NCI-H128 (cell line): Measurements from ENCODE around the gene EML4.
"Not testable (repeated sequence)": the region's sequence is repeated elsewhere in the genome, so short reads cannot be mapped to it uniquely, and the experiment has no call there.

ENCODE experiments used
- DNase-seq: peaks from one replicate; lab custom pipeline; 2025; ENCODE audit not compliant: unreplicated experiment; lab: John Stamatoyannopoulos, UW

The EML4 gene

GRCh38 chr2:42171396-42171980 lies 2.3 kb downstream of the EML4 start:
- no peak for DNase-seq

- no peak for DNase-seq
Measured at GRCh38 chr2:42172020-42172419, 2.9 kb downstream of the EML4 start.

- no peak for DNase-seq
Measured at GRCh38 chr2:42172566-42172965, 3.4 kb downstream of the EML4 start.

DNA sequence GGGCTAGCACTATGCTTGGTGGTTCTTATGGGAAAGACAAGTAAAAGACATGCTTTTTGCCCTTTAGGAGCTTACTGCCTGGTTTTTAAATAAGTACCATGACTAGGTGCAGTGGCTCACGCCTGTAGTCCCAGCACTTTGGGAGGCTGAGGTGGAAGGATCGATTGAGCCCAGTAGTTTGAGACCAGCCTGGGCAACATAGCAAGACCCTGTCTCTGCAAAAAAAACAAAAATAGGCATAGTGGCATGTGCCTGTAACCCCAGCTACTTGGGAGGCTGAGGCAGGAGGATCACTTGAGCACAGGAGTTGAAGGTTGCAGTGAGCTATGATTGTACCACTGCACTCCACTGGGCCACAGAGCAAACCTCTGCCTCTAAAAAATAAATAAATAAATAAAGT lies 4.3 kb downstream of the EML4 start:
- not testable (repeated sequence) for DNase-seq

GRCh38 chr2:42176992-42177738 lies 8.0 kb downstream of the EML4 start:
- no peak for DNase-seq

DNA sequence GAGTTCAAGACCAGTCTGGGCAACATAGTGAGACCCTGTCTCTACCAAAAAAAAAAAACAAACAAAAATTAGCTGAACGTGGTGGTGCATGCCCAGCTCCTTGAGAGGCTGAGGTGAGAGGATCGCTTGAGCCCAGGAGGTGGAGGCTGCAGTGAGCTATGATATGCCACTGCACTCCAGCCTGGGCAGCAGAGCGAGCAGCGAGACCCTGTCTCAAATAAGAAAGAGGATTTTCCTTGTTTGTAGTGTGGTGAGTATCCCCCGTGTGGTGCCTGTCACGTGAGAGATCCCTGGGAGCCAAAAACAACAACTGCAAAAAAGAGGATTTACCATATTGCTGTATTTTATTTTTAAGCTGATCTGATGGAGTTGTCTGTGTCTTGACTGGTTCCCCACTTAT lies 9.2 kb downstream of the EML4 start:
- DNase-seq, result no peak

GRCh38 chr2:42180300-42180699 lies 11.1 kb downstream of the EML4 start:
- no peak for DNase-seq

DNA sequence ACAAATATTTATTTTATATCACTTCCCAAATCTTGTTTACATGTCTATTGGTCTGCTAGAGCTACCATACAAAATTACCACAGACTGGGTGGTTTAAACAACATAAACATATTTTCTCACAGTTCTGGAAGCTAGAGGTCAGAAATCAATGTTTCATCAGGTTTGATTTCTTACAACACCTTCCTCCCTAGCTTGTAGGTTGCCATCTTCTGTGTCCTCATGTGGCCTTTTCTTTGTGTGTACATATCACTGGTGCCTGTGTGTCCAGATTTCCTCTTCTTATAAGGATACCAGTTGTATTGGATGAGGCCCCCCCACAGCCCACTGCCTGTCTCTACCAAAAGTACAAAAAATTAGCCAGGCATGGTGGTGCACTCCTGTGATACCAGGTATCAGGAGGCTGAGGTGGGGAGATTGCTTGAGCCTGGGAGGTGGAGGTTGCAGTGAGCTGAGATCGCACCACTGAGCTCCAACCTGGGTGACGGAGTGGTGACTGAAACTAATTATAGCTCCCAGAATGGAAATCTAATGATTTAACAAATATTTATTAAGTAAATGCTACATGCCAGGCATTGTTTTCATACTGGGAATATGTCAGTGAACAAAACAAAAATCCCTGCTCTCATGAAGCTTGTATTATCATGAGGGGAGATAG lies 13.6 kb downstream of the EML4 start:
- no peak for DNase-seq

DNA sequence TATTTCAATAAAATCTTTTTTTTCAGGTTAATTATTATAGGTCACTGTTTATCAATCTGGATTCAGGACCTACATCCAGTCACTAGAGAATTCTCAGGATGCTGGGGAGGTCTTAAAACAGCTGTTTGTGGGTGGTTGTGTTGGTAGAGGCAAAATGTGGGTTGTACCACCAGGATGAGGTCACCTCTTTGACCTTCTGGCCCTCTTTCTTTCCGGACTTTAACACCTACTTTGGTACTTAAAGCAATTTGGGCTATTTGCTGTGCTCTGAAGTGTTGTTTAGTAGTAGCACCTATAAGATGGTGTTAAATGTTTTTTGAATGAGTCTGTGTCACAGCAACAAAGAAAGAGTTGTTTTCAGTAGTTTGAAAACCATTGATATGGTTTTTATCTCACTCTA lies 14.6 kb downstream of the EML4 start:
- no peak for DNase-seq

DNA sequence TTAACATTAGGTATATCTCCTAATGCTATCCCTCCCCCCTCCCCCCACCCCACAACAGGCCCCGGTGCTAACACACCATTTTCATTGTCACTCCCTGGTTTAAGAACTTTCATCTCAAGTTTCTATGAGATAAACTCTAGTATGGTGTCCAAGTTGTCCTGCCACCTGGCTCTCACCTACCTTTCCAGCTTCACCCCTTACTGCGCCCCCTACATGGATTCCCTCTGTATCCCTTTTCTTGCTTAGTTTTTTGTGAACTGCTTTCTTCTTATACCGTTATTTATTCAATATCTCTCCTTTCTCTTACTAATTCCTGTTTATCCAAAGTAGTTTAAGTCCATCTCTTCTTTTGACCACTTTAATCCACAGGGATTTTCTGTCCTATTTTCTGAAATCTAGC lies 15.2 kb downstream of the EML4 start:
- no peak for DNase-seq

DNA sequence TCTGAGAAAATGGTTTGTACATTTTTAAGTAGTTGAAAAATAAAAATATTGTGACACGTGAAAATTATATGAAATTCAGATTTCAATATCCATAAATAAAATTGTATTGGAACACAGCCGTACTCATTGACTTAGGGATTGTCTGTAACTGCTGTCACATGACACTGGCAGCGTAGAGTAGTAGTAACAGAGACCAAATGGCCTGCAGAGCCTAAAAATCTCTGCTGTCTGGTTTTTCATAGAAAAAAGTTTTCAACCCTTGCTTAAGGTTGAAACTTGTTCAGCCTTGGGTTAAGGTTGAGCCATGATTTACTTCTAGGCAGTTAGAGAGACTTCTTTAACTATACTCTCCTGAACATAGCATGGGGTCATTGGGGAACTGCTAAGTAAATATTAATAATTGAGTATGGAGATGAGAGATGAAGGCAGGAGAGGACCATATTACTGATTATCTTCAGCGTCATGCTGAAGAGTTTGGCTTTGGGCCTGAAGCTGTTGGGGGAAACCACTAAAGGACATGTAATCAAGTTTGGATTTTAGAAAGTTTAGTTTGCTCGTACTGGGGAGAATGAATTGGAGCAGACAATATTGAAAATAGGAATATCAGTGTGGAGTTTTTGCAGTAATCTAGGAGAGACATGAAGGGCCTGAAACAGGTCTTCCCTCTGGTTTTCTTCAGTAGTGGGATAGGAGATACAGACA lies 16.2 kb downstream of the EML4 start:
- DNase-seq, result no peak

DNA sequence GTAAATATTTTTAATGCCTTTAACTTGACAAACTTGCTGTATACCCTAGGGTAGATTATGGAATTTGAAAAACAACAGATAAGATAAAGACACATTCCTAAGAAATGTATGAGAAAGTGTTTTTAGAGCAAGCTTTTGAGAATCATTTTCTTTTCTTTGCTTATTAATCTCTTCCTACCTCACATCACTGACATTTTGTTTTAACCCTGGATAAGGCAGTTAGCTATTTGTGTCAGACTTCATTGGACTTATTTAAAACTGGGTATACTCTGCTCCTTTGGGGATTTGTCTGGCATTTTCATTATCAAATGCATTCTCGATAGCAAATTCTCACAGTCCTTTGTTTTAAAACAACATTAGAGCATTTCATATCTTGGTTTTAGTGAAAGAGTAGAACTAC lies 17.2 kb downstream of the EML4 start:
- DNase-seq, result no peak

GRCh38 chr2:42186945-42187632 lies 17.9 kb downstream of the EML4 start:
- no peak for DNase-seq

GRCh38 chr2:42187886-42188285 lies 18.7 kb downstream of the EML4 start:
- DNase-seq, result no peak

DNA sequence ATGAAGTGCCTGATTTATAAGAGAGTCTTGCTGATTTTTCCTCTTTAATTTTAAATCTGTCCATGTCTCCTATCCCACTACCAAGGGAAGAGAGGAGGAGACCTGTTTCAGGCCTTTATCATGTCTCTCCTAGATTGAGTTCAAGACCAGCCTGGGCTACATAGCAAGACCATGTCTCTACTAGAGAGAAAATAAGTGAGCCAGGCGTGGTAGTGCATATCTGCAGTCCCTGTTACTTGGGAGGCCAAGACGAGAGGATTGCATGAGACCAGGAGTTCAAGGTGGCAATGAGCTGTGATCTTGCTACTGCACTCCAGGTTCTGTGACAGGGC lies 20.0 kb downstream of the EML4 start:
- no peak for DNase-seq

DNA sequence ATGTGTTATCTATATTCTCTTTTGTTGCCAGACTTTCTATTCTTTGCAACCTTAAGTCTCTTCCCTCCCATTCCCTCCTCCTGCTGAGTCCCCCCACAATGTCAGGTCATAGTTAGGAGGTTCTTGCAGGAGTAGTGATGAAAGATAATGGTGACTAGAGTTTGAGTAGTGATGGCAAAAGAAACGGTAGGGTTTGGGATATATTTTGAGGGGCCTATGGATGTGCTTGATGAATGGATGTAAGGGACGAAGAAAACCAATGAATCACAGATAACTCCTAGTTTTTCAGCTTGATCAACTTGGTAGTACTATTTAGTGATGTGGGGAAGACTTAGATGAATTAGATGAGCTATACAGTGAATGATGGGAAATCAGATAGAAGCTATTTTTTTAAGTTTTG lies 21.0 kb downstream of the EML4 start:
- DNase-seq, result no peak

DNA sequence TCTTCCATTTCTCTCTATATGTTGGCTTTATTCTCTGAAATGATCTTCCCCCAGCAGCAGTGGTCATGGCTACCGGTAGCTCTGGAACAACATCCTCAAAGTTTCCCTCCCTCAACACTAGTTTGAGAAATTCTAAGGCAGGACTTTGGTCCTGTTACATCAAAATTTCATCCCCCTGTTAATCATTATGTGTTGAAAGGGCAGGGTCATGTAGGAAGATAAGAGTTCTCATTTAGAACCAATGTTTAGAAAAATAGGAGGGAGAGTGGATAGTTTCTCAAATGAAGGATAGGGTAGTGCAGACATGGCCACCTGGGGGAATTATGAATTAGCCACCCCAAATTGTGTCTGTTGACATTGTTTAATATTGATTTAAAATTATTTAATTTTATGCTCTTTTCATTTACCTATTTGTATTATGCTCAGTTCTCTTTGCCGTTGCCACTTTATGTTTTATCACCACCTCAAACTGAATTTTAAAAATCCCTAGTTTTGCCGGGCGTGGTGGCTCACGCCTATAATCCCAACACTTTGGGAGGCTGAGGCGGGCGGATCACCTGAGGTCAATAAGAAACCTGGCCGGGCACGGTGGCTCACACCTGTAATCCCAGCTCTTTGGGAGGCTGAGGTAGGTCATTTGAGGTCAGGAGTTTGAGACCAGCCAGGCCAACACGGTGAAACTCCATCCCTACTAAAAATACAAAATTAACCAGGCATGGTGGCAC lies 22.3 kb downstream of the EML4 start:
- no peak for DNase-seq

DNA sequence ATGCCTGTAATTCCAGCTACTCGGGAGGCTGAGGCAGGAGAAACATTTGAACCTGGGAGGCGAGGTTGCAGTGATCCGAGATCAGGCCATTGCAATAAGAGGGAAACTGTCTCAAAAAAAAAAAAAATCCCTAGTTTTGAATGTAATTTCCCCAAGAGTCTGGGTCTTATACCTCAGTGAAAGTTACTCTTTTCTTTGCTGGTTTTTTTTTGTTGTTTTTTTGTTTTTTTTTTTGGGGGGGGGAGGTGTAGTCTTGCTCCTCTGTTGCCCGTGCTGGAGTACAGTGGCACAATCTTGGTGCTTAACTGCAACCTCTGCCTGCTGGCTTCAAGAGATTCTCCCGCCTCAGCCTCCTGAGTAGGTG lies 22.8 kb downstream of the EML4 start:
- DNase-seq, result no peak

- no peak for DNase-seq
Measured at GRCh38 chr2:42192652-42193566, 23.8 kb downstream of the EML4 start.

GRCh38 chr2:42193722-42194187 lies 24.6 kb downstream of the EML4 start:
- DNase-seq, result no peak
